ENCODE measurements around the gene ANOS1. TPM values are rescaled to one million over a fixed set of nuclear protein-coding genes. Genes with fewer than 3 reads are reported as not detected.

The ANOS1 gene
- total RNA-seq, 4 donors from 2014 or later, result 1.3 to 5.7 (median 3.5) TPM

DNA sequence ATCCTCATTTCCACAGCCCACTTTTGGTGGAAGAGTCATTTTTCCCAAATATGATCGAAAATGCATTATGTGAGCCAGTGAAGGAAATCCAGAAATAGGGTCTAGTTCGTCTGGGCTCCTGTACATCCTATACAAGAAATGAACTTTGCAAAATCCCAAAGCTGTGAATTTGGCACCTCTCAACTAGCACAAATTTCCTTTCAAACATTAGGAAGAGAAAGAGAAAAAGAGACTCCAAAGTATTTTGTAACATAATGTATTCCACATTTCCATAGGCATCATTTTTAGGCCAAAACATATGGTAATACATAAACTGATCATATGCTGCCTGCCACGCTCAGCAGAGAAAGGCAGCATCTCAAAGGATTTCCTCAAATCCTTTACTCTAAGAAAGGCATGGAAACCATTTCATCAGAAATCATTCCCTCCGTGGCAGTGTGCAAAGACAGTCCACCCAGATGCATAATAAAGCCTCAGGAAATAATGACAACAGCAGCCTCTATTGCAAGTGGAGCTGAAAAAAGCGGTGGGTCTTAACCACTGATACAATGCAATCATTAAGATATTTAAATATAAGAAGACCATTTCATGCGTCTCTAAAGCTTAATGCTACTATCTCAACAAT is 56.8 kb downstream of the ANOS1 start:
- no peak for ATAC-seq
- no peaks in the 10 kb centered on the region for H3K36me3 ChIP-seq
- no peak overlapping the region for H3K27ac ChIP-seq
- WGBS, 2 donors (ENCODE audit: low coverage in 1 of 2), result 86 to 89% methylated on average over 3 to 6 of the region's 6 CpGs
- TF ChIP-seq POLR2A (IDR thresholded peaks at IDR 0.05), result no peak
- TF ChIP-seq EP300 (IDR thresholded peaks at IDR 0.05), result no peak
- TF ChIP-seq, protein P1, sequence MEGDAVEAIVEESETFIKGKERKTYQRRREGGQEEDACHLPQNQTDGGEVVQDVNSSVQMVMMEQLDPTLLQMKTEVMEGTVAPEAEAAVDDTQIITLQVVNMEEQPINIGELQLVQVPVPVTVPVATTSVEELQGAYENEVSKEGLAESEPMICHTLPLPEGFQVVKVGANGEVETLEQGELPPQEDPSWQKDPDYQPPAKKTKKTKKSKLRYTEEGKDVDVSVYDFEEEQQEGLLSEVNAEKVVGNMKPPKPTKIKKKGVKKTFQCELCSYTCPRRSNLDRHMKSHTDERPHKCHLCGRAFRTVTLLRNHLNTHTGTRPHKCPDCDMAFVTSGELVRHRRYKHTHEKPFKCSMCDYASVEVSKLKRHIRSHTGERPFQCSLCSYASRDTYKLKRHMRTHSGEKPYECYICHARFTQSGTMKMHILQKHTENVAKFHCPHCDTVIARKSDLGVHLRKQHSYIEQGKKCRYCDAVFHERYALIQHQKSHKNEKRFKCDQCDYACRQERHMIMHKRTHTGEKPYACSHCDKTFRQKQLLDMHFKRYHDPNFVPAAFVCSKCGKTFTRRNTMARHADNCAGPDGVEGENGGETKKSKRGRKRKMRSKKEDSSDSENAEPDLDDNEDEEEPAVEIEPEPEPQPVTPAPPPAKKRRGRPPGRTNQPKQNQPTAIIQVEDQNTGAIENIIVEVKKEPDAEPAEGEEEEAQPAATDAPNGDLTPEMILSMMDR (IDR thresholded peaks at IDR 0.05), result no peak
- no peak for TF ChIP-seq POLR2AphosphoS5 (IDR thresholded peaks at IDR 0.05)
- no peaks in the 10 kb centered on the region for H3K4me1 ChIP-seq
- H3K4me3 ChIP-seq, result no peak overlapping the region
- no peaks in the 10 kb centered on the region for H3K9me3 ChIP-seq
- no peaks in the 10 kb centered on the region for H3K27me3 ChIP-seq

DNA sequence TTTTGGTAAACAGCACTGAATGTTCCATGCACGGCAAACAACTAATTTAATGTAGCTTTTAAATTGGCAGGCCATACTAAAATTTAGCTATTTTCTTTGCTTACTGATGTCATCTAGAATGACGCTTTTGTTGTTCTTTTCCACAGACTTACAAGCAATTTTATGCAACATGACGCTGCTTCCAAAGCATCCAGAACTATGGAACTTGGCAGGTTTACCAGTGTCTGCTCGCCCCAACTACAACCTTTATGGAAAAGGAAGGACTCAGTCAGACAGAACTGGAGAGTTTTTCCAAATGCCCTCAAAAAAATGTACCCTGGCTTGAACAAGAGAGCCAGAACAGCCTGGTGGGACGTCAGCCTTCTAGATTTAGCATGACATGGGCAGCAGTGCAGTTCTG is 58.7 kb downstream of the ANOS1 start:
- no peaks in the 10 kb centered on the region for H3K27me3 ChIP-seq
- no peaks in the 10 kb centered on the region for H3K4me1 ChIP-seq
- WGBS, 2 donors (ENCODE audit: low coverage in 1 of 2), result 57 to 73% methylated on average over 3 to 5 of the region's 5 CpGs
- H3K9me3 ChIP-seq, result no peaks in the 10 kb centered on the region
- ATAC-seq, result no peak
- TF ChIP-seq POLR2AphosphoS5 (IDR thresholded peaks at IDR 0.05) (no peak), POLR2A (IDR thresholded peaks at IDR 0.05) (no peak)
- TF ChIP-seq, protein P1 (IDR thresholded peaks at IDR 0.05), result no peak
- no peak overlapping the region for H3K4me3 ChIP-seq
- H3K36me3 ChIP-seq, result no peaks in the 10 kb centered on the region
- H3K27ac ChIP-seq, result no peak overlapping the region

DNA sequence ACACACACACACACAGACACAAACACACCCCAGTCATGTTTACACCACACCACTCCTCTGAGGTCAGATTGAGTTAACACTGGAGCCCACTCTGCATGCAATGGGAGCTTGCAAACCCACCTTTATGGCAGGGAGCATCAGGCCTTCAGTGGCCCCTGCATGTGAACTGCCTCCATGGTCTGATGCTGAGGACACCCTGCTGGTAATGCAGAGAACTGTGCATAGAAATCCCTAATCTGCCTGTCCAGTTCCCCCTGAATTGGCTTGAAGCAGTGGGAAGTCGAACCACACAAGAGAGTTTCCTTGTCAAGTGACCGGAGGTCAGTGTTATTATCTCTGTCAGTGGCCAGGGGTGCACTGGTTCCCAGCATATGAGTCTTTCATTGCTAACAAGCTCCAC is 59.8 kb downstream of the ANOS1 start:
- 100% methylated on average over 1 of the region's 2 CpGs; no CpG with 5 or more reads in 1 of the 2 donors for WGBS, 2 donors (ENCODE audit: low coverage in 1 of 2)
- Histone ChIP-seq H3K27me3 (no peaks in the 10 kb centered on the region), H3K4me3 (no peak overlapping the region), H3K9me3 (no peaks in the 10 kb centered on the region), H3K36me3 (no peaks in the 10 kb centered on the region), H3K27ac (no peak overlapping the region), H3K4me1 (no peaks in the 10 kb centered on the region)
- TF ChIP-seq POLR2AphosphoS5 (IDR thresholded peaks at IDR 0.05), result no peak
- no peak for ATAC-seq

DNA sequence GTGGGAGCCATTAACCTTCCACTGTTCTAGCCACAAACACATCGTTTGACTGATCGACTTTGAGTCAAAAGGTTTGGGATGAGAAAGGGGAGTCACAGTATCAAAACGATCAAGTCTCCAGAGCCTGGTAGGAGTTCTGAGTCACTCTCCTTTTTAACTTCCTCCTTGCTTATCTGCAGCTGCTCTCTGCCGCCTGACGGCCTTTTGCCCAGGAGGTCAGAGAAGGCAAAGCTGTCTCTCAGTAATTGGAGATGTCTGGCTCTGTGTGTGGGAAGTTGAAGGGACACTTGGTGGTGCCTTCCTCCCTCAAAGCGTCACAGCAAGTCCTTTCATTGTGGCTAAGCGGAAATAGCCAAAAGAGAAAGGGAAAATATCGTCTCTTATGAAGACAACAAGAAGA is 63.1 kb downstream of the ANOS1 start:
- TF ChIP-seq POLR2AphosphoS5 (IDR thresholded peaks at IDR 0.05) (no peak), POLR2A (IDR thresholded peaks at IDR 0.05) (no peak), EP300 (IDR thresholded peaks at IDR 0.05) (no peak)
- TF ChIP-seq, protein P1 (IDR thresholded peaks at IDR 0.05), result no peak
- H3K27ac ChIP-seq, result no peak overlapping the region
- no peaks in the 10 kb centered on the region for H3K4me1 ChIP-seq
- H3K27me3 ChIP-seq, result no peaks in the 10 kb centered on the region
- ATAC-seq, result no peak
- H3K9me3 ChIP-seq, result no peaks in the 10 kb centered on the region
- 12 to 63% methylated on average over 5 to 7 of the region's 8 CpGs for WGBS, 2 donors (ENCODE audit: low coverage in 1 of 2)
- H3K4me3 ChIP-seq, result no peak overlapping the region
- H3K36me3 ChIP-seq, result no peaks in the 10 kb centered on the region

DNA sequence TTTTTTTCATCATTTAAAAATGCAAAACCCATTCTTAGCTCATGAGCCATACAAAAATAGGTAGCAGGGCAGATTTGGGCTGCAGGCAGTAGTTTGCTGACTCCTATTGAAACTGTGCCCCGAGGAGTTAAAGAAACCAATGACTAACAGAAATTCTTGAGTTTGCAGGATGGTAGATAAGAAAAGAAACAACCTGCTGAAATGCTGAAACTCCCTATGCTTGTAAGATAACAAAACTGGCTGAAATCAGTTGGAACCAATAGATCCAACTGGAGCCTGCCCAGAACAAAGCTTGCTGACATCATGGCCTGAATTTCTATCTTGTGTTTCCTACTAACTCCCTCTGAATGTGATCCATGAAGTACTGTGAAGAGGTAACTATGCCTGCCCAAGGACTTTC is 68.6 kb downstream of the ANOS1 start:
- Histone ChIP-seq H3K27me3 (no peaks in the 10 kb centered on the region), H3K36me3 (no peaks in the 10 kb centered on the region), H3K4me1 (no peaks in the 10 kb centered on the region), H3K27ac (no peak overlapping the region), H3K9me3 (no peaks in the 10 kb centered on the region), H3K4me3 (no peak overlapping the region)
- WGBS, 2 donors (ENCODE audit: low coverage in 1 of 2), result 40 to 64% methylated on average over 1 of the region's 1 CpG
- TF ChIP-seq POLR2AphosphoS5 (IDR thresholded peaks at IDR 0.05), result no peak
- no peak for TF ChIP-seq POLR2A (IDR thresholded peaks at IDR 0.05)
- TF ChIP-seq, protein P1 (IDR thresholded peaks at IDR 0.05), result no peak
- TF ChIP-seq EP300 (IDR thresholded peaks at IDR 0.05), result no peak
- ATAC-seq, result no peak
